Retinal pigment epithelial cell (primary cell): ENCODE measurements around the gene IL6ST.
A peak's percentile ranks its signal among the peaks of the same experiment; 100 is the strongest.

Source experiments
- DNase-seq: peaks from one replicate; pipeline ENCODE4 v3.0.0-alpha.2; 2010; ENCODE audit warnings: low read depth
- H3K4me3 ChIP-seq: 2 replicates; pipeline ENCODE4 v1.5.1; 2011; ENCODE audit warnings: mild to moderate bottlenecking, low read length, control low read depth, moderate library complexity
- CTCF ChIP-seq: conservative IDR thresholded peaks from 2 replicates; pipeline ENCODE4 v1.5.1; 2011; ENCODE audit warnings: low read depth, low read length, control low read depth, inconsistent platforms

IL6ST gene

GRCh38 chr5:55924744-55925143, 70.0 kb downstream of the IL6ST start:
- DNase-seq = no peak
- no peak for TF ChIP-seq CTCF
- no peak overlapping the region for H3K4me3 ChIP-seq

GRCh38 chr5:55923865-55924500, 70.8 kb downstream of the IL6ST start:
- H3K4me3 ChIP-seq = no peak overlapping the region

GRCh38 chr5:55923177-55923771, 71.5 kb downstream of the IL6ST start:
- TF ChIP-seq CTCF = no peak

More at GRCh38 chr5:55923865-55924500, 70.8 kb downstream of the IL6ST start:
- TF ChIP-seq CTCF = no peak
- DNase-seq = no peak

GRCh38 chr5:55921617-55922016, 73.1 kb downstream of the IL6ST start:
- no peak for TF ChIP-seq CTCF

More at GRCh38 chr5:55923177-55923771, 71.5 kb downstream of the IL6ST start:
- no peak for DNase-seq
- H3K4me3 ChIP-seq = no peak overlapping the region

GRCh38 chr5:55920784-55921183, 74.0 kb downstream of the IL6ST start:
- DNase-seq = no peak
- H3K4me3 ChIP-seq = no peak overlapping the region
- TF ChIP-seq CTCF = peak; percentile 59

More at GRCh38 chr5:55921617-55922016, 73.1 kb downstream of the IL6ST start:
- no peak overlapping the region for H3K4me3 ChIP-seq
- DNase-seq = no peak

GRCh38 chr5:55919625-55920024, 75.1 kb downstream of the IL6ST start:
- no peak overlapping the region for H3K4me3 ChIP-seq
- no peak for DNase-seq
- no peak for TF ChIP-seq CTCF
